ENCODE data around the gene SPEF1. TPM values are rescaled to one million over a fixed set of nuclear protein-coding genes. Genes with fewer than 3 reads are reported as not detected.

Gene SPEF1
- total RNA-seq, 1 experiment from 2014 or later, result not detected

DNA sequence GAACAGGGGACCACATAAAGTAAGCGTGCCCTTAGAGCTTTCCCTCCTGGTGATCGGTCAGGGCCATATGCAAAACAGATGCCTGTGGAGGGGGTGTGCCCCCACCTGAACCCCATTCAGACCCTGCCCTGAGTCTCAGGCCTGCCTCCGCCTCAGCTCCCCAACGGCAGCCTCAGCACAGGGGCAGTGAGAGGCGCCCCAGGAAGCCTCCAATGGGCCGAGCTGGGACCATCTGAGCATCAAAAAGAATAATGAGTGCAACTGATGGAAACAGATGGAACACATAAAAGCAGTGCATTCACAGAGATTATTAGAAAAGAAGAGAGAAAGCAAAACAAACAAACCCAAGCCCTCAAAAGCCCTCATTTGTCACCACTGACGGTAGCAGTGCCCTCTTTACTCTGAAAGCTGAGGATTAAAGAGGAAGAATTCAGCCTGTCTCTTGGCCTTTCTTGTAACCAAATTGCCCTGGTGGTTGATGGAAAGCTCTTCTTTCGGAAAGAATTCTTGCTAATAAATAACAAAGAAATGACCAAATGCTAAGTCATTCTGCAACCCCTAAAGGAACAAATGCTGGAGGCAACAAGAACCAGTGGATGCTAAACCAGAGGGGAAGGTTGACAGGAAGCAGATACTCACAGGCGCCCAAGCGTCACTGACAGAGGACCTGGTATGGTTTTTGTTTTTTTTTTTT lies 20.4 kb downstream of the SPEF1 start:
- DNase-seq (ENCODE audit: low read depth in 1 of 2, low spot score in 2 of 2), result no peak
- Histone ChIP-seq H3K27ac (no peak overlapping the region), H3K4me1 (replicated peaks) (no peaks in the 10 kb centered on the region), H3K36me3 (peaks cover 6% of the 10 kb centered on the region; the same call in 1 of the 2 replicates), H3K4me3 (no peak overlapping the region), H3K27me3 (replicated peaks) (no peaks in the 10 kb centered on the region), H3K9me3 (replicated peaks) (no peaks in the 10 kb centered on the region)

DNA sequence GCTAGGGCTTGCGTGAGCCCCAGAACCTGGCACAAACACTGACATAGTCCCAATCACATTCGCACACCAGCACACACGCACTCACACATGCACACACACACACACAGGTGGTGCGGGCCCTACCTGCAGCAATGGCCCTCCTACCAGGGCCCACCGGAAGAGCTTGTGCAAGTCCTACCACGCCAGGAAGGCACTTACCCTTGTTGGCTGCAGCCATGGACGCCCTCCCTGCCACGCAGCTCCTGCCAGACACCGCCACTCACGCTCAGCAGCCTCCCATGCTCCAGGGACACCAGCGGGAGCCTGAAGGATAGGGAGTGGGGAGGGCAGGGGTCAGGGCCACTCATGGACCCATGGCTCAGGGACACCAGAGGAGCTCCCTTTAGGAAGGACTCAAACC lies 21.4 kb downstream of the SPEF1 start:
- Histone ChIP-seq H3K27ac (no peak overlapping the region), H3K9me3 (replicated peaks) (no peaks in the 10 kb centered on the region), H3K27me3 (replicated peaks) (no peaks in the 10 kb centered on the region), H3K4me3 (no peak overlapping the region), H3K36me3 (peaks cover 6% of the 10 kb centered on the region; the same call in 1 of the 2 replicates), H3K4me1 (replicated peaks) (no peaks in the 10 kb centered on the region)
- DNase-seq (ENCODE audit: low read depth in 1 of 2, low spot score in 2 of 2), result no peak

GRCh38 chr20:3759316-3759823 lies 21.9 kb downstream of the SPEF1 start:
- no peaks in the 10 kb centered on the region for H3K27me3 ChIP-seq (replicated peaks)
- peaks cover 6% of the 10 kb centered on the region; the same call in 1 of the 2 replicates for H3K36me3 ChIP-seq
- no peak overlapping the region for H3K27ac ChIP-seq
- H3K4me3 ChIP-seq, result no peak overlapping the region
- H3K4me1 ChIP-seq (replicated peaks), result no peaks in the 10 kb centered on the region
- DNase-seq (ENCODE audit: low read depth in 1 of 2, low spot score in 2 of 2), result no peak
- no peaks in the 10 kb centered on the region for H3K9me3 ChIP-seq (replicated peaks)

GRCh38 chr20:3758566-3758965 lies 22.7 kb downstream of the SPEF1 start:
- Histone ChIP-seq H3K4me1 (replicated peaks) (no peaks in the 10 kb centered on the region), H3K27me3 (replicated peaks) (no peaks in the 10 kb centered on the region), H3K27ac (no peak overlapping the region), H3K9me3 (replicated peaks) (no peaks in the 10 kb centered on the region), H3K4me3 (no peak overlapping the region), H3K36me3 (peaks cover 6% of the 10 kb centered on the region; the same call in 1 of the 2 replicates)
- no peak for DNase-seq (ENCODE audit: low read depth in 1 of 2, low spot score in 2 of 2)

GRCh38 chr20:3757268-3757667 lies 24.0 kb downstream of the SPEF1 start:
- H3K9me3 ChIP-seq (replicated peaks), result no peaks in the 10 kb centered on the region
- no peaks in the 10 kb centered on the region for H3K4me1 ChIP-seq (replicated peaks)
- no peak for DNase-seq (ENCODE audit: low read depth in 1 of 2, low spot score in 2 of 2)
- H3K27me3 ChIP-seq (replicated peaks), result no peaks in the 10 kb centered on the region
- no peak overlapping the region for H3K4me3 ChIP-seq
- H3K36me3 ChIP-seq, result peaks cover 6% of the 10 kb centered on the region; the same call in 1 of the 2 replicates
- no peak overlapping the region for H3K27ac ChIP-seq

GRCh38 chr20:3755814-3756480 lies 25.3 kb downstream of the SPEF1 start:
- Histone ChIP-seq H3K4me3 (no peak overlapping the region), H3K4me1 (replicated peaks) (no peaks in the 10 kb centered on the region), H3K27me3 (replicated peaks) (no peaks in the 10 kb centered on the region), H3K27ac (no peak overlapping the region), H3K9me3 (replicated peaks) (no peaks in the 10 kb centered on the region), H3K36me3 (peaks cover 6% of the 10 kb centered on the region; the same call in 1 of the 2 replicates)
- DNase-seq (ENCODE audit: low read depth in 1 of 2, low spot score in 2 of 2), result no peak

GRCh38 chr20:3755269-3755668 lies 26.0 kb downstream of the SPEF1 start:
- no peaks in the 10 kb centered on the region for H3K9me3 ChIP-seq (replicated peaks)
- peaks cover 6% of the 10 kb centered on the region; the same call in 1 of the 2 replicates for H3K36me3 ChIP-seq
- no peak overlapping the region for H3K4me3 ChIP-seq
- no peak for DNase-seq (ENCODE audit: low read depth in 1 of 2, low spot score in 2 of 2)
- H3K27me3 ChIP-seq (replicated peaks), result no peaks in the 10 kb centered on the region
- H3K27ac ChIP-seq, result no peak overlapping the region
- no peaks in the 10 kb centered on the region for H3K4me1 ChIP-seq (replicated peaks)

DNA sequence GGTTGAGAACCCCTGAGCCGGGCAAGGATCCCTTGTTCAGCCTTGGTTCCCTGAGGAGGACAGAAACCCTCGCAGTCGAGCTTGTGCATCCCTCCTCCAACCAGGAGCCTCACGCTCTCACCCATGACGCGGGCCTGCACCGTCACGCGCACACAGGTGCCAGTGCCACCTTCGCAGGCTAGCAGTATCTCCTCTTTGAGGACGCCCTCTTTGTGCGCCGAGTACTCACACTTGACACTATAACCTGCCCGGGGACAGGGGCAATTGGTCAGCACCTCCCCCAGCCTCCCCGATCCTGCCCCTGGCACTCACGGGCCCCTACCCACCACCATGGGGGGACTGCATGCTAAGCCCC lies 27.0 kb downstream of the SPEF1 start:
- Histone ChIP-seq H3K4me3 (no peak overlapping the region), H3K27ac (no peak overlapping the region), H3K27me3 (replicated peaks) (no peaks in the 10 kb centered on the region), H3K9me3 (replicated peaks) (no peaks in the 10 kb centered on the region), H3K36me3 (peaks cover 6% of the 10 kb centered on the region; the same call in 1 of the 2 replicates), H3K4me1 (replicated peaks) (no peaks in the 10 kb centered on the region)
- no peak for DNase-seq (ENCODE audit: low read depth in 1 of 2, low spot score in 2 of 2)

DNA sequence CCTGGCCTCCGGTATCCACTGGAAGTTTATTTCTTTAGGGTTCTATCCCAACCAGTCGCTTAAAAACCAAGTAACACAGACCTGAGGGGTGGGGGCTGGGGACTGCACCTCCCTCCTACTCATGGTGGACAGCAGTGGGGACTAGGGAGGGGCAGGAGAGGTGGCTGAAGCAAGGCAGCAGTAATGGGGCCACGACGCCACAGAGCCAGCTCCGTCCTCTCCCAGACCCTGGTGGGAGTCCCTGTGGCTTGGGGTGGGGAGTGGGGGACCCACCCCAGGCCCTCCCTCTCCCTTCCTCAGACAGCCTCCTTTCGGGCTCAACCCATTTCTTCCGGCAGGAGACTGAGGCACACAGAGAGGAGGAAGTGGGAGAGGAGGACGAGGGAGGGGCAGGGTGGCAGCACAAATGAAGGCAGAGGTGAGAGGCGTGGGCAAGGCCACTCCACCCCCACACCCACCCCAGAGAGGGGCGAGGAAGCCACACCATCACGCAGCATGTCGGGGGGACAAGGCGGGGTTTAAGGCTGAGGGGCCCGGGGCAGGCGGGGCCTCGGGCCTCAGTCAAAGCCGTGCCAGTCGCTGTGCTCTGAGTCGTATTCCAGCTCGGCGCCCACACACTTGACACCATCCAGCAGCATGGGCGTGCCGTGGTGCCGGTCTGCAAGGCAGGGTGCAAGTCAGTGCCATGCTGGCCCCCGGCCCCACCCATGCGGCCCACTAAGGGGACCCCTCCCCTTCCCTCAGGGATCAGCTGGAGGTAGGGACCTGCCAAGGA lies 27.6 kb downstream of the SPEF1 start:
- no peaks in the 10 kb centered on the region for H3K4me1 ChIP-seq (replicated peaks)
- no peaks in the 10 kb centered on the region for H3K27me3 ChIP-seq (replicated peaks)
- H3K9me3 ChIP-seq (replicated peaks), result no peaks in the 10 kb centered on the region
- DNase-seq (ENCODE audit: low read depth in 1 of 2, low spot score in 2 of 2), result no peak
- no peak overlapping the region for H3K4me3 ChIP-seq
- peaks cover 6% of the 10 kb centered on the region; the same call in 1 of the 2 replicates for H3K36me3 ChIP-seq
- H3K27ac ChIP-seq, result no peak overlapping the region

DNA sequence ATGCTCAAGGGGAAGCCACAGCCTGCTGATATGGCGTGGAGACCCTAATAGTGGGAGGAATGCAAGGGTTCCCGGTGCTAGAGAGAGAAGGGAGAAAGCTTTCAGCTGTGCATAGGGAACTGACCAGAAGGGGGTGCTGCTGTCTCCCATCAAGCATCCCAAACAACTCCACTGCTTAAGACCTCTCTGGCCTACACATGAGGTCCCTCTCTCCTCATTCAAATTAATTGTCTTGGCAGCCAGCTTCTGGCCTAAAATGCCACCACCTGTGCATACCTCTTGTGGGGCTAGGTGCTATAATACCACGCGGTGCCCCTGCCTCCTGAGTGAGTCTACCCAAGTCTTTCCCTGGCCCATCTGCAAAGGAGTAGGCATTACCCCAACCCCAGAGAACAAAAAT lies 28.1 kb downstream of the SPEF1 start:
- no peaks in the 10 kb centered on the region for H3K4me1 ChIP-seq (replicated peaks)
- no peaks in the 10 kb centered on the region for H3K27me3 ChIP-seq (replicated peaks)
- peak in 1 of 2 experiments; percentile 32 for DNase-seq (ENCODE audit: low read depth in 1 of 2, low spot score in 2 of 2)
- H3K27ac ChIP-seq, result no peak overlapping the region
- H3K9me3 ChIP-seq (replicated peaks), result no peaks in the 10 kb centered on the region
- H3K4me3 ChIP-seq, result no peak overlapping the region
- H3K36me3 ChIP-seq, result peaks cover 4% of the 10 kb centered on the region; the same call in 1 of the 2 replicates

- no peaks in the 10 kb centered on the region for H3K27me3 ChIP-seq (replicated peaks)
- no peaks in the 10 kb centered on the region for H3K4me1 ChIP-seq (replicated peaks)
- DNase-seq (ENCODE audit: low read depth in 1 of 2, low spot score in 2 of 2), result no peak
- no peak overlapping the region for H3K4me3 ChIP-seq
- H3K9me3 ChIP-seq (replicated peaks), result no peaks in the 10 kb centered on the region
- no peak overlapping the region for H3K27ac ChIP-seq
- no peaks in the 10 kb centered on the region for H3K36me3 ChIP-seq
These were observed 28.9 kb downstream of the SPEF1 start for GRCh38 chr20:3752386-3752759.

GRCh38 chr20:3751675-3752385 lies 29.4 kb downstream of the SPEF1 start:
- no peak for DNase-seq (ENCODE audit: low read depth in 1 of 2, low spot score in 2 of 2)
- no peaks in the 10 kb centered on the region for H3K36me3 ChIP-seq
- H3K27me3 ChIP-seq (replicated peaks), result no peaks in the 10 kb centered on the region
- no peaks in the 10 kb centered on the region for H3K9me3 ChIP-seq (replicated peaks)
- no peak overlapping the region for H3K27ac ChIP-seq
- no peak overlapping the region for H3K4me3 ChIP-seq
- H3K4me1 ChIP-seq (replicated peaks), result no peaks in the 10 kb centered on the region

- no peaks in the 10 kb centered on the region for H3K27me3 ChIP-seq (replicated peaks)
- no peaks in the 10 kb centered on the region for H3K36me3 ChIP-seq
- no peaks in the 10 kb centered on the region for H3K4me1 ChIP-seq (replicated peaks)
- H3K27ac ChIP-seq, result no peak overlapping the region
- H3K4me3 ChIP-seq, result no peak overlapping the region
- H3K9me3 ChIP-seq (replicated peaks), result no peaks in the 10 kb centered on the region
- no peak for DNase-seq (ENCODE audit: low read depth in 1 of 2, low spot score in 2 of 2)
These were observed 30.0 kb downstream of the SPEF1 start for GRCh38 chr20:3751305-3751674.
